GM19351 (cell line): ENCODE results near the gene GALNT9.
"Not testable (repeated sequence)": the region's sequence is repeated elsewhere in the genome, so short reads cannot be mapped to it uniquely, and the experiment has no call there.

Experiments used
- ATAC-seq: cut with Tn5 transposase; IDR thresholded peaks from one replicate; pipeline ENCODE4 v1.9.1; 2021; ENCODE audit warnings: mild to moderate bottlenecking, moderate library complexity; ENCODE audit not compliant: unreplicated experiment

GALNT9 gene

DNA sequence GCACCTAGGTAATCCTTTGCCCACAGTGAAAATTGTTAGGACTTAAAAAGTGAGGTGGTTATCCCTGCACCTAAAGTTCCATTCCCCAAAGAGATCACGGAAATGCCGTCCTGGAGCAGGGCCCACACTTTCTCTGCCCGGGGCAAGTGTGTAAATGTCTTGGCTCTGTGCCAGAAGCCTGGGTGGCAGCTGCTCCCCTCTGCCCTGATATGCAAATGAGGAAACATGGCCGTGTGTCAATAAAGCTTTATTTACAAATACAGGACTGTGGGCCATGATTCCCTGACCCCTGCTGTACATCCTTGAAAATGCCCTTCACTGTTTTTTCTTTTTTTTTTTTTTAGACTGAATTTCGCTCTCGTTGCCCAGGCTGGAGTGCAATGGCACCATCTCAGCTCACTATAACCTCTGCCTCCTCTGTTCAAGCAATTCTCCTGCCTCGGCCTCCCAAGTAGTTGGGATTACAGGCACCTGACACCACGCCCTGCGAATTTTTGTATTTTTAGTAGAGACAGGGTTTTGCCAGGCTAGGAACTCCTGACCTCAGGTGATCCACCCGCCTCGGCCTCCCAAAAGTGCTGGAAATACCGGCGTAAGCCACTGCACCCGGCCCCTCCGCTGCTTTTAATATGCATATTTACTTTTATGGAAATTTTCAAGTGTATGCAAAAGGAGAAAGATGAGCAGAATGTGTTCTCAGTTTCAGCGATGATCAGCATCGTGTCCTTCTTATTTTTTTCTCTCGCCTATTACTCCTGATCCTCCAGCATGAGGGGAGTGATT, 75.5 kb downstream of the GALNT9 start:
- ATAC-seq = no peak

DNA sequence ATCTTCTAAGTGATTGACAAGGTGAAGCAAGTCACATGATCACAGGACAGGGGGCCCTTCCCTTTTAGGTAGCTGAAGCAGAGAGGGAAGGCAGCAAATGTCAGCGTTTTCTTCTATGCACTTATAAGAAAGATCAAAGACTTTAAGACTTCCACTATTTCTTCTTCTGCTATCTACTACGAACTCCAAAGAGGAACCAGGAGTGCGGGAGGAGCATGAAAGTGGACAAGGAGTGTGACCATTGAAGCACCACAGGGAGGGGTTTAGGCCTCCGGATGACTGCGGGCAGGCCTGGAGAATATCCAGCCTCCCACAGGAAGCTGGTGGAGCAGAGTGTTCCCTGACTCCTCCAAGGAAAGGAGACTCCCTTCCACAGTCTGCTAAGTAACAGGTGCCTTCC, 76.4 kb downstream of the GALNT9 start:
- ATAC-seq = not testable (repeated sequence)

GRCh38 chr12:132251741-132252490, 77.5 kb downstream of the GALNT9 start:
- ATAC-seq = no peak

- ATAC-seq = no peak
Measured at GRCh38 chr12:132251310-132251709, 78.1 kb downstream of the GALNT9 start.

DNA sequence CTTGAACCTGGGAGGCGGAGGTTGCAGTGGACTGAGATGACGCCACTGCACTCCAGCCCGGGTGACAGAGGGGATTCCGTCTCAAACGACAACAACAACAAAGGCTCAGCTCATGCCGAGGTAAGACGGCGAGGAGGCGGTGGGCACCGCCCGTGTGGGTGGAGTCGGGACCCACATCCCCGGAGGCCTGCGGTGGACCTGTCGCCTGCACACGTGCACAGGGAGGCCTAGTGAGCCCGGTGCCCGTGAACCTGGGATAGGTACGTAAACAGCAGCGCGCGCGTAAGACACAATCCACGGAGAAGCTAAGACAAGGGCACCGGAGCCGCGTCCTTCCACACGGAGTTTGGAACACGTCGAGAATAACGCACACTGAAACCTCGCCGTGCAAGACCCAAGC, 78.7 kb downstream of the GALNT9 start:
- no peak for ATAC-seq

DNA sequence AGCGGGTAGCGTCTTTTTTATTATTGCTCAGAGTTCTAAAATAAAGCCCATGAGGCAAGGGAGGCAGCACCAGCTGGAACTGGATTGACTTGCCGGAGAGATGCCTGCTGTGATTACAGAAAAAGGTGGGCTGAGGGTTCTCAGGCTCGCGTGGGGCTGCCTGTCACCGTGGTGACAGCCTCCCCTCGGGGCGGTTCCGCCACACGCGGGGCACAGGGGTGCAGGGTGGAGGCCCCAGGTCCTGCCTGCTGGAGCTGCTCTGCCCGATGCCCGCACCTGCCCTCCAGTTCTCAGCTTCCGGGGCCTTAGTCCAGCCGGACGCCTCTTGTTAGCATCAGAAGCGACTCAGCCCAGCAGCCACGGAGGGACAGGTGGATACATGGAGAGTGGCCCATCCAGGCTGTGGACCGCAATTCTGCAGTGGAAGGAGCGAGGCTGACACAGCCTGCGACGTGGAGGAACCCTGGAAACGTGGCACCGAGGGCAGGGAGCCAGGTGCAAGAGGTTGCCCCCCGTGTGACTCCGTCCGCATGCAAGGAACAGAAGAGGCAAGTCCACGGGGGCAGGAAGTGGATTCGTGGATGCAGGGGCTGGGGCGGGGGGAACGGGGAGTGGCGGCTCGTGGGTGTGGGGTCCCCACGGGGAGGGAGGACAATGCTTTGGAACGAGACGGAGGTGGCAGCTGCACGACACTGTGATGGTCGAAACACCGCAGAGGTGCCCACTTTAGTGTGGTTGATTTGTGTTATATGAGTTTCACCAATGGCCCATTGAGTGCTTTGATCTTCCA, 79.5 kb downstream of the GALNT9 start:
- ATAC-seq = no peak

GRCh38 chr12:132248453-132249167, 80.8 kb downstream of the GALNT9 start:
- no peak for ATAC-seq

- ATAC-seq = no peak
Measured at GRCh38 chr12:132247718-132248452, 81.5 kb downstream of the GALNT9 start.

DNA sequence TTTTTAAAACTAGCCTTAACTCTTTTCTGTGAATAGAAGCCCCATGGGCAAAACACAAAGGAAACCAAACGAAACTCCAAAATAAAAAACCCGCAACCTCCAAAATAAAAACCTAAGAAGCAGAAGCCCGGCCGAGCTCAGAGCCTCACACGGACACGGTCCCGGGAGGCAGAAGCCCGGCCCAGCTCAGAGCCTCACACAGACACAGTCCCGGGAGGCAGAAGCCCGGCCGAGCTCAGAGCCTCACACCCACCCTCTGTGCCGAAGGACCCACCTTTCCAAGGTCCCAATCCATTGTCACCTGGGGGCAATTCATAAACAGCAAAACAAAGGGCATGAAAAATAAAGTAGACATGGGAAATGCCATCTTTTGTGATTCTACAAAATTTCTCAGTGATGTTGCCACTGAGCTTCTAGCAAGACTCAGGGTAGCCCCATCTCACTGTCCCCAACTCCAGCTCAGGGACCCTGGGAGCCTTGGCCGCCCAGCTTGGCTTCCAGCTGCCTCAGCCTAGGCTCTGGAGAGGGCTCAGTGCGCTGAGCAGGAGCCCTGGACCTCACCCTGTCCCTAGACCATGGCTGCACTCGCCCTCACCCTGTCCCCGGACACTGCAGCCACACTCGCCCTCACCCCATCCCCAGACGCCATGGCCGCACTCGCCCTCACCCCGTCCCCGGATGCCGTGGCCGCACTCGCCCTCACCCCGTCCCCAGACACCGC, 82.2 kb downstream of the GALNT9 start:
- no peak for ATAC-seq

GRCh38 chr12:132245521-132246101, 83.8 kb downstream of the GALNT9 start:
- no peak for ATAC-seq

DNA sequence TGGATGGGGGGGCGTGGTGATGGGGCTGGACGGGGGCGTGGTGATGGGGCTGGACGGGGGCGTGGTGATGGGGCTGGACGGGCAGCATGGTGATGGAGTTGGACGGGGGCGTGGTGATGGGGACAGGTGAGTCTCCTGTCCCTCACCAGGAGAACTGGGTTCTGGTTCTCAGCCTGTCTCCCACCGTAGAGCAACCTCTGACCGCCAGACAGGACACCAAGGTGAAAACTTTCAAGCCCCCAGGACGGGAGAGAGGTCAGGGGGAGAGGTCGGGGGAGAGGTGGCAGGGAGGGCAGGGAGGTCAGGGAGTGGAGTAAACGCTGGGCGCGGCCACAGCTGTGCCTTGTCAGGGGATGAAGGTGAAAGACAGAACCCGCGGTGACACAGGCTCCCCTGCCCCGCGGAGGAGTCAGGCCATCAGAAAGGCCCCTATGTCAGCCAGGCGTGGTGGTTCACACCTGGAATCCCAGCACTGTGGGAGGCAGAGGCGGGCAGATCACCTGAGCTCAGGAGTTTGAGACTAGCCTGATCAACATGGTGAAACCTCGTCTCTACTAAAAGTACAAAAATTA, 84.6 kb downstream of the GALNT9 start:
- no peak for ATAC-seq

DNA sequence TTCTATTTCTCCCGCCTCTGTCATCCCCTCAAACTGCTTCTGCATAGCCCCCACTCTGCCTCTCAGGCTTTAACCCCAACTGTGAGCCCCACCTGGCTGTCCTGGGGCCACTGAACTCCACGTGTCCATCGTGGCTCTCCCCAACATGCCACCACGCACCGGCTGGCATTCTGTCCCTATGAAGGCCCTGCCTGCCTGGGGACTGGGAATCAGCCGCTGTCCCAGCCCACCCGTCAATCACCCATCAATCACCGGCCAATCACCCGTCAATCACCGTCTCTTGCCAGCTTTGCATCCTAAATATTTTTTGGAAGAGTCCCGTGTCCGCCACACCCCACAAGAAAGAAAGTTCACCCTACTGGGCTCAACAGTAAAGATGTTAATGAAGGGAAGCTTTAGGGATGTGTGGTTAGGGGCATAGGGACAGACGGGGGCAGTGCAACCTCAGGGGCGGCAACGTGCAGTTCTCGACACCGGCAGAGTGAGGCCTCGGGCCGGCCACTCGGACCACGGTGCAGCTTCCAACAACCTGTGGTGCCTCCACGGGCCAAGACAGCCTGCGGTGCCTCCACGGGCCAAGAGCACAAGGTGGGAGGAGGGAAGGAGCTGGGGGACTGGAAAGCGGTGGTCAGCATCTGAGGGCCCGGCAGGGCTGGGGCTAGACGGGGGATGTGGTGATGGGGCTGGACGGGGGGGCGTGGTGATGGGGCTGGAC, 85.6 kb downstream of the GALNT9 start:
- ATAC-seq = no peak

GRCh38 chr12:132243171-132243570, 86.2 kb downstream of the GALNT9 start:
- not testable (repeated sequence) for ATAC-seq

GRCh38 chr12:132240669-132241007, 88.8 kb downstream of the GALNT9 start:
- not testable (repeated sequence) for ATAC-seq

GRCh38 chr12:132239796-132240668, 89.4 kb downstream of the GALNT9 start:
- ATAC-seq = no peak

DNA sequence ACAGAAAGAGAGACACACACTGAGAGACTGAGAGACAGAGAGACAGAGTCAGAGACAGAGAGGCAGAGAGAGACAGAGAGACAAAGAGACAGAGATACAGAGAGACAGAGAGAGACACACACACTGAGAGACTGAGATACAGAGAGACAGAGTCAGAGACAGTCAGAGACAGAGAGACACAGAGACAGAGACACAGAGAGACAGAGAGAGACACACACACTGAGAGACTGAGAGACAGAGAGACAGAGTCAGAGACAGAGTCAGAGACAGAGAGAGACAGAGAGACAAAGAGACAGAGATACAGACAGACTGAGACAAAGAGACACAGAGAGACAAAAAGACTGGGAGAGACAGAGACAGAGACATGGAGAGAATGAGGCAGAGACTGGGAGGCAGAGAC, 90.0 kb downstream of the GALNT9 start:
- no peak for ATAC-seq

GRCh38 chr12:132238884-132239283, 90.5 kb downstream of the GALNT9 start:
- ATAC-seq = no peak
